Activated CD4-positive, alpha-beta T cell treated with anti-CD3 and anti-CD28 coated beads, Interleukin-2, Interleukin-4, amounts not matched to agents 100 ng/mL and 50 ng/mL, durations not matched to agents 16 hours and 8 hours (primary cell): ENCODE data around the gene XRRA1.

ENCODE experiments used
- DNase-seq: peaks from one replicate; pipeline ENCODE4 v3.0.0-alpha.2; 2020; ENCODE audit warnings: low spot score

The XRRA1 gene

GRCh38 chr11:74951226-74951625 lies 2.3 kb upstream of the XRRA1 start:
- no peak for DNase-seq

GRCh38 chr11:74950374-74950969 lies 1.6 kb upstream of the XRRA1 start:
- DNase-seq, result no peak

GRCh38 chr11:74949753-74950137 lies 854 bp upstream of the XRRA1 start:
- DNase-seq, result no peak

GRCh38 chr11:74948546-74948897 lies 369 bp downstream of the XRRA1 start:
- DNase-seq, result no peak

- DNase-seq, result no peak
Observed at GRCh38 chr11:74942073-74942759, 6.7 kb downstream of the XRRA1 start.

- DNase-seq, result no peak
Observed at GRCh38 chr11:74941492-74941891, 7.4 kb downstream of the XRRA1 start.

GRCh38 chr11:74937696-74938475 lies 11.0 kb downstream of the XRRA1 start:
- no peak for DNase-seq

- no peak for DNase-seq
Observed at GRCh38 chr11:74936976-74937375, 11.9 kb downstream of the XRRA1 start.

GRCh38 chr11:74936087-74936486 lies 12.8 kb downstream of the XRRA1 start:
- no peak for DNase-seq

GRCh38 chr11:74935285-74935684 lies 13.6 kb downstream of the XRRA1 start:
- no peak for DNase-seq

GRCh38 chr11:74933765-74934164 lies 15.1 kb downstream of the XRRA1 start:
- no peak for DNase-seq

GRCh38 chr11:74932797-74933196 lies 16.1 kb downstream of the XRRA1 start:
- peak; percentile 46 for DNase-seq

- peak; percentile 42 for DNase-seq
Observed at GRCh38 chr11:74932169-74932568, 16.7 kb downstream of the XRRA1 start.

- peak; percentile 78 for DNase-seq
Observed at GRCh38 chr11:74929431-74930363, 19.2 kb downstream of the XRRA1 start.

GRCh38 chr11:74927496-74927895 lies 21.4 kb downstream of the XRRA1 start:
- DNase-seq, result no peak

- peak; percentile 62 for DNase-seq
Observed at GRCh38 chr11:74926304-74927030, 22.4 kb downstream of the XRRA1 start.

- DNase-seq, result no peak
Observed at GRCh38 chr11:74925281-74925680, 23.6 kb downstream of the XRRA1 start.

- no peak for DNase-seq
Observed at GRCh38 chr11:74923125-74923524, 25.8 kb downstream of the XRRA1 start.

- no peak for DNase-seq
Observed at GRCh38 chr11:74909812-74910211, 39.1 kb downstream of the XRRA1 start.

- no peak for DNase-seq
Observed at GRCh38 chr11:74909385-74909784, 39.5 kb downstream of the XRRA1 start.

GRCh38 chr11:74905326-74905725 lies 43.6 kb downstream of the XRRA1 start:
- no peak for DNase-seq

GRCh38 chr11:74902342-74902741 lies 46.5 kb downstream of the XRRA1 start:
- DNase-seq, result no peak
